A375 (cell line): ENCODE measurements around the gene SEPTIN11. TPM values are rescaled to one million over a fixed set of nuclear protein-coding genes. Genes with fewer than 3 reads are reported as not detected.

Experiments
- total RNA-seq: library from RNA; depleted of rRNA; stranded (reverse); fragments of >200 nt; shearing (Covaris generic); gene quantifications from 2 replicates; pipeline ENCODE4 v1.2.3, GENCODE V29; 2014; rRNA removed

Gene SEPTIN11
- total RNA-seq = 57.2 and 79.9 TPM in 2 replicates

DNA sequence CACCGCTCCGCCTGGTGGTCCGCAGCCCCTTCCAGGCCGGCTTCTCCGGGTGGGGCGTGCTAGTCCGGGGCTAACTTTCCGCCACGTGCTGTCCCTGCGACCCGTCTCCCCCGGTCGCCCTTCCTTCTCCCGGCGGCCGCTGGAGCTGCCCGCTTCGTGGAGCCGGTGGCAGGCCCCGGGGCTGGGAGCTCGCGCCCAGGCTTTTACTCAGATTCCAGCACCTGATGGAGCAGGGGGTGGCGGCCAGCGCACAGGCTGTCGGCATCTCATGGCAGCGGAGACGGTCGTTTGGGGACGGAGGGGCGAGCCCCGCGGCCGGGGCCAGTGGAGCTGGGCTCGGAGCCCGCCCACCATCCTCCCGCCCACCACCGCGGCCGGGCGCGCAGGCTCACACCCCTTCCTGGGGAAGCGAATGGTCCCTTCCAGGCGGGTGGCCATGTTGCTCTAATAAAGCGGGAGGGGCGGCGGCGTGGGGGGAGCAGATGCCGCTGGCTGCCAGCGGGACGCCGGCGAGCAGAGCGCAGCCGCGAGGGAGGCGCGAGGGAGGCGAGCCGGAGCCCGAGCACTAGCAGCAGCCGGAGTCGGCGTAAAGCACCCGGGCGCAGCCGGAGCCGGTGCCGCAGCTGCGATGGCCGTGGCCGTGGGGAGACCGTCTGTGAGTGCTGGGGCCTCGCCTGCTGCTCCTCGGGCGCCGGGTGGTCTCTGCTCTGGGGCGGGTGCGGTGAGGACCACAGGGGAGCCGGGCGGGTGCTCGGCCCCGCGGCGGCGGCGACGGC is at the start of gene SEPTIN11:
TSS of gene SEPTIN11 (plus strand) at position 477 of the 776 bp plus-strand sequence. CDS start at position 629, 152 bp downstream.

Other genes starting within 250 kb of the SEPTIN11 start
- not detected in 2 replicates for gene SOWAHB, start 51.6 kb upstream of the SEPTIN11 start, total RNA-seq
- 45.5 and 77.6 TPM in 2 replicates for gene CCNI, start 126.2 kb downstream of the SEPTIN11 start, total RNA-seq
- gene CCNG2, start 207.5 kb downstream of the SEPTIN11 start, total RNA-seq = 4.9 and 7.0 TPM in 2 replicates